Gastroesophageal sphincter (tissue), 4 donors: ENCODE data around the gene MEF2D. TPM values are rescaled to one million over a fixed set of nuclear protein-coding genes. Genes with fewer than 3 reads are reported as not detected.
A peak's percentile ranks its signal among the peaks of the same experiment; 100 is the strongest.

ENCODE experiments used
- ATAC-seq: fragments of 150-250 bp; one replicate; pipeline ENCODE4 v1.9.1; 2016; ENCODE audit warnings: mild to moderate bottlenecking, moderate library complexity
- H3K27ac ChIP-seq, 4 donors: fragments of 200-600 bp; sonication (generic) in 3 of 4; 1 replicate in 3 of 4; 2 replicates in 1 of 4; pipeline ENCODE4 v1.5.1; 2016 to 2019
- H3K27me3 ChIP-seq: fragments of 200-600 bp; sonication (generic); one replicate; pipeline ENCODE4 v1.5.1; 2019
- H3K36me3 ChIP-seq, 2 donors: fragments of 200-600 bp; sonication (generic); one replicate each; pipeline ENCODE4 v1.5.1; 2019; ENCODE audit warnings: control low read depth in 1 of 2
- H3K4me1 ChIP-seq, 3 donors: fragments of 200-600 bp; sonication (generic); 1 replicate in 2 of 3; 2 replicates in 1 of 3; pipeline ENCODE4 v1.5.1; 2016 to 2019; ENCODE audit warnings: control low read depth in 2 of 3
- H3K4me3 ChIP-seq, 2 donors: fragments of 200-600 bp; sonication (generic); one replicate each; pipeline ENCODE4 v1.5.1; 2019; ENCODE audit warnings: mild to moderate bottlenecking in 1 of 2, moderate library complexity in 1 of 2
- H3K9me3 ChIP-seq, 3 donors: fragments of 200-600 bp; sonication (generic); one replicate each; pipeline ENCODE4 v1.5.1; 2017 to 2019; ENCODE audit warnings: control low read depth in 2 of 3
- CTCF ChIP-seq, 4 experiments: fragments of 200-600 bp in 2 of 4; fragments of 450-650 bp in 2 of 4; sonication (generic) in 1 of 4; IDR thresholded peaks; one replicate each; pipeline ENCODE4 v1.5.1; 2017 to 2019; ENCODE audit warnings: antibody characterized with exemption in 4 of 4, mild to moderate bottlenecking in 2 of 4, moderate library complexity in 2 of 4
- EP300 ChIP-seq: sonication (generic); formaldehyde crosslinking; IDR thresholded peaks from one replicate; pipeline ENCODE4 v1.6.1; 2017; ENCODE audit warnings: antibody characterized with exemption, mild to moderate bottlenecking
- POLR2A ChIP-seq, 2 donors: fragments of 450-650 bp; IDR thresholded peaks; one replicate each; pipeline ENCODE4 v1.6.1; 2017; ENCODE audit warnings: antibody characterized with exemption in 2 of 2, mild to moderate bottlenecking in 2 of 2, moderate library complexity in 1 of 2
- POLR2AphosphoS5 ChIP-seq: sonication (generic); formaldehyde crosslinking; IDR thresholded peaks from one replicate; pipeline ENCODE4 v1.6.1; 2017; ENCODE audit warnings: antibody characterized with exemption
- WGBS, 2 donors: methylation state at CpG; one replicate each; pipeline ENCODE4 v1.1.5; 2018; ENCODE audit warnings: low coverage in 1 of 2; 5-methylcytosine and 5-hydroxymethylcytosine counted together
- total RNA-seq, 4 donors: library from RNA; depleted of rRNA; stranded (reverse); fragments of >200 nt; gene quantifications; one replicate each; pipeline ENCODE4 v1.1.0, GENCODE V29; 2016

Gene MEF2D
- total RNA-seq, 4 donors from 2014 or later, result 49.0 to 94.3 (median 67.1) TPM

- Histone ChIP-seq H3K36me3 (peaks cover 0 to 4% of the 10 kb centered on the region in 2 donors), H3K4me3 (peak overlapping the region in 1 of 2 donors; percentile 26), H3K27me3 (no peaks in the 10 kb centered on the region), H3K27ac (peak overlapping the region in 3 of 4 donors; percentile 96 to 100 (median 99)), H3K9me3 (no peaks in the 10 kb centered on the region), H3K4me1 (peaks cover 21 to 100% (median 90%) of the 10 kb centered on the region in 3 donors)
- TF ChIP-seq EP300 (no peak), CTCF (IDR thresholded peaks at IDR 0.05) (no peak), POLR2A (IDR thresholded peaks at IDR 0.05) (no peak), POLR2AphosphoS5 (no peak)
- WGBS, 2 donors, result 20 to 76% methylated on average over 1 to 5 of the region's 6 CpGs
- no peak for ATAC-seq
Observed at GRCh38 chr1:156492013-156492590, 8.5 kb downstream of the MEF2D start.

GRCh38 chr1:156491151-156491949 lies 9.2 kb downstream of the MEF2D start:
- Histone ChIP-seq H3K9me3 (no peaks in the 10 kb centered on the region), H3K27me3 (no peaks in the 10 kb centered on the region), H3K36me3 (peaks cover 0 to 4% of the 10 kb centered on the region in 2 donors), H3K4me3 (peak overlapping the region in 1 of 2 donors; percentile 37), H3K4me1 (peaks cover 21 to 100% (median 87%) of the 10 kb centered on the region in 3 donors), H3K27ac (peak overlapping the region; percentile 40 to 100 (median 98))
- WGBS, 2 donors, result 66% methylated on average over 3 to 5 of the region's 6 CpGs
- no peak for TF ChIP-seq POLR2A (IDR thresholded peaks at IDR 0.05)
- TF ChIP-seq EP300, result no peak
- TF ChIP-seq CTCF (IDR thresholded peaks at IDR 0.05), result no peak
- no peak for TF ChIP-seq POLR2AphosphoS5
- no peak for ATAC-seq

GRCh38 chr1:156490401-156491032 lies 10.1 kb downstream of the MEF2D start:
- peak; percentile 47 for ATAC-seq
- Histone ChIP-seq H3K36me3 (peaks cover 0 to 4% of the 10 kb centered on the region in 2 donors), H3K9me3 (no peaks in the 10 kb centered on the region), H3K4me1 (peaks cover 21 to 100% (median 84%) of the 10 kb centered on the region in 3 donors), H3K4me3 (peak overlapping the region in 1 of 2 donors; percentile 37), H3K27ac (peak overlapping the region; percentile 40 to 100 (median 98)), H3K27me3 (no peaks in the 10 kb centered on the region)
- peak in 3 of 4 experiments; percentile 31 to 59 (median 39) for TF ChIP-seq CTCF (IDR thresholded peaks at IDR 0.05)
- no peak for TF ChIP-seq EP300
- 0% methylated on average over 3 to 5 of the region's 10 CpGs for WGBS, 2 donors

GRCh38 chr1:156489935-156490293 lies 10.7 kb downstream of the MEF2D start:
- ATAC-seq, result peak; percentile 5
- 13 to 17% methylated on average over 3 to 7 of the region's 7 CpGs for WGBS, 2 donors
- H3K27ac ChIP-seq, result peak overlapping the region; percentile 40 to 100 (median 98)

More at GRCh38 chr1:156489935-156490293, 10.7 kb downstream of the MEF2D start:
- no peaks in the 10 kb centered on the region for H3K9me3 ChIP-seq
- H3K27me3 ChIP-seq, result no peaks in the 10 kb centered on the region
- no peak for TF ChIP-seq EP300
- TF ChIP-seq POLR2AphosphoS5, result no peak
- TF ChIP-seq CTCF (IDR thresholded peaks at IDR 0.05), result no peak
- TF ChIP-seq POLR2A (IDR thresholded peaks at IDR 0.05), result no peak
- peaks cover 22 to 100% (median 81%) of the 10 kb centered on the region in 3 donors for H3K4me1 ChIP-seq
- peak overlapping the region in 1 of 2 donors; percentile 37 for H3K4me3 ChIP-seq
- H3K36me3 ChIP-seq, result peaks cover 0 to 4% of the 10 kb centered on the region in 2 donors
